ENCODE results near the gene LIN54.
"Not testable (repeated sequence)": the region's sequence is repeated elsewhere in the genome, so short reads cannot be mapped to it uniquely, and the experiment has no call there.

The LIN54 gene

GRCh38 chr4:82947498-82947897, 63.1 kb downstream of the LIN54 start:
- DNase-seq (ENCODE audit: low read depth) = no peak

- DNase-seq (ENCODE audit: low read depth) = no peak
Measured at GRCh38 chr4:82939414-82939813, 71.2 kb downstream of the LIN54 start.

- no peak for DNase-seq (ENCODE audit: low read depth)
Measured at GRCh38 chr4:82934441-82934840, 76.2 kb downstream of the LIN54 start.

- DNase-seq (ENCODE audit: low read depth) = no peak
Measured at GRCh38 chr4:82930848-82931755, 79.5 kb downstream of the LIN54 start.

GRCh38 chr4:82921795-82922194, 88.8 kb downstream of the LIN54 start:
- DNase-seq (ENCODE audit: low read depth) = no peak

- no peak for DNase-seq (ENCODE audit: low read depth)
Measured at GRCh38 chr4:82919386-82919785, 91.2 kb downstream of the LIN54 start.

GRCh38 chr4:82918091-82918490, 92.5 kb downstream of the LIN54 start:
- DNase-seq (ENCODE audit: low read depth) = no peak

GRCh38 chr4:82913968-82914367, 96.7 kb downstream of the LIN54 start:
- DNase-seq (ENCODE audit: low read depth) = not testable (repeated sequence)

- DNase-seq (ENCODE audit: low read depth) = no peak
Measured at GRCh38 chr4:82913305-82913704, 97.3 kb downstream of the LIN54 start.

- no peak for DNase-seq (ENCODE audit: low read depth)
Measured at GRCh38 chr4:82909326-82909725, 101.3 kb downstream of the LIN54 start.

- DNase-seq (ENCODE audit: low read depth) = no peak
Measured at GRCh38 chr4:82906469-82906868, 104.2 kb downstream of the LIN54 start.

- DNase-seq (ENCODE audit: low read depth) = no peak
Measured at GRCh38 chr4:82905205-82905604, 105.4 kb downstream of the LIN54 start.

- no peak for DNase-seq (ENCODE audit: low read depth)
Measured at GRCh38 chr4:82903737-82904136, 106.9 kb downstream of the LIN54 start.

- DNase-seq (ENCODE audit: low read depth) = no peak
Measured at GRCh38 chr4:82901183-82901718, 109.4 kb downstream of the LIN54 start.

GRCh38 chr4:82900411-82901182, 110.0 kb downstream of the LIN54 start, which contains the start of gene THAP9:
Gene THAP9, plus strand, starts transcription at chr4:82900735. Its CDS starts 68 bp downstream, at chr4:82900803.
- DNase-seq (ENCODE audit: low read depth) = peak; percentile 98

- no peak for DNase-seq (ENCODE audit: low read depth)
Measured at GRCh38 chr4:82900066-82900410, 110.6 kb downstream of the LIN54 start.

GRCh38 chr4:82899374-82900065, 111.1 kb downstream of the LIN54 start:
- no peak for DNase-seq (ENCODE audit: low read depth)

- peak; percentile 71 for DNase-seq (ENCODE audit: low read depth)
Measured at GRCh38 chr4:82898322-82899243, 112.0 kb downstream of the LIN54 start.

GRCh38 chr4:82896755-82897154, 113.9 kb downstream of the LIN54 start:
- no peak for DNase-seq (ENCODE audit: low read depth)

GRCh38 chr4:82893942-82894341, 116.7 kb downstream of the LIN54 start:
- DNase-seq (ENCODE audit: low read depth) = no peak

GRCh38 chr4:82892467-82892802, 118.2 kb downstream of the LIN54 start:
- no peak for DNase-seq (ENCODE audit: low read depth)

Measured in non-pigmented ciliary epithelial cell (primary cell).